WTC11 (cell line): ENCODE data around the gene GH1. TPM values are rescaled to one million over a fixed set of nuclear protein-coding genes. Genes with fewer than 3 reads are reported as not detected.

Source experiments
- ATAC-seq: fragments of 200-7000 bp; cut with Tn5 transposase; 2 replicates; pipeline ENCODE4 v1.10.0; 2021; ENCODE audit warnings: mild to moderate bottlenecking, moderate library complexity
- CTCF ChIA-PET: fragments of 300-600 bp; sonication (Branson Sonifier 250); formaldehyde crosslinking; loops from one replicate; lab custom pipeline; 2021; ENCODE audit warnings: antibody characterized with exemption; lab: Charles Lee
- POLR2A ChIA-PET: fragments of 350-600 bp; sonication (Branson Sonifier 250); formaldehyde crosslinking; loops from one replicate; lab custom pipeline; 2021; ENCODE audit warnings: antibody characterized with exemption; lab: Charles Lee
- DNase-seq: peaks from one replicate; pipeline ENCODE4 v3.0.0; 2021; ENCODE audit warnings: low spot score
- H3K27ac Mint-ChIP-seq: 2 replicates; pipeline ENCODE4 v1.8.0; 2021; ENCODE audit warnings: mixed read lengths
- H3K27me3 Mint-ChIP-seq: 2 replicates; pipeline ENCODE4 v1.8.0; 2021; ENCODE audit warnings: low read depth, mild to moderate bottlenecking, moderate library complexity, mixed read lengths
- H3K36me3 Mint-ChIP-seq: 2 replicates; pipeline ENCODE4 v1.8.0; 2021; ENCODE audit warnings: mixed read lengths
- H3K4me1 Mint-ChIP-seq: 2 replicates; pipeline ENCODE4 v1.8.0; 2022; ENCODE audit warnings: mixed read lengths
- H3K4me3 Mint-ChIP-seq: 2 replicates; pipeline ENCODE4 v1.8.0; 2021; ENCODE audit warnings: mild to moderate bottlenecking, moderate library complexity, mixed read lengths
- H3K9me3 Mint-ChIP-seq: 2 replicates; pipeline ENCODE4 v1.8.0; 2021; ENCODE audit warnings: mixed read lengths
- ATF1 ChIP-seq: sonication (generic); formaldehyde crosslinking; IDR thresholded peaks from 2 replicates; pipeline ENCODE4 v1.8.1; 2023; ENCODE audit warnings: mild to moderate bottlenecking, moderate library complexity, missing genetic modification reagents
- CTCF ChIP-seq: fragments of 200-600 bp; IDR thresholded peaks from 2 replicates; pipeline ENCODE4 v1.8.0; 2022; ENCODE audit warnings: antibody characterized with exemption
- ETV6 ChIP-seq: sonication (generic); formaldehyde crosslinking; IDR thresholded peaks from 2 replicates; pipeline ENCODE4 v1.8.1; 2022; ENCODE audit warnings: mild to moderate bottlenecking, missing genetic modification reagents
- JUN ChIP-seq: sonication (generic); formaldehyde crosslinking; IDR thresholded peaks from 2 replicates; pipeline ENCODE4 v1.8.0; 2023; ENCODE audit warnings: mild to moderate bottlenecking, missing genetic modification reagents
- ZNF121 ChIP-seq: sonication (generic); formaldehyde crosslinking; IDR thresholded peaks from 2 replicates; pipeline ENCODE4 v1.8.0; 2023; ENCODE audit warnings: missing genetic modification reagents
- ZNF263 ChIP-seq: sonication (generic); formaldehyde crosslinking; IDR thresholded peaks from 2 replicates; pipeline ENCODE4 v1.8.1; 2022; ENCODE audit warnings: low read depth, mild to moderate bottlenecking, moderate library complexity, missing genetic modification reagents
- ZNF416 ChIP-seq: fragments of 250-450 bp; sonication (Bioruptor Pico); IDR thresholded peaks from 2 replicates; pipeline ENCODE4 v1.9.0; 2021; ENCODE audit warnings: mild to moderate bottlenecking, inconsistent platforms
- total RNA-seq: library from RNA; stranded (reverse); gene quantifications from 3 replicates; pipeline ENCODE4 v1.2.3, GENCODE V29; 2021
- TF ChIP-seq, protein P1 (sequence below): sonication (generic); formaldehyde crosslinking; IDR thresholded peaks from 2 replicates; pipeline ENCODE4 v1.8.0; 2023; ENCODE audit warnings: missing genetic modification reagents, mild to moderate bottlenecking, borderline replicate concordance
- TF ChIP-seq, protein P2 (sequence below): fragments of 250-450 bp; sonication (Bioruptor Pico); IDR thresholded peaks from 2 replicates; pipeline ENCODE4 v1.9.0; 2021; ENCODE audit warnings: mild to moderate bottlenecking, borderline replicate concordance
- TF ChIP-seq, protein P3 (sequence below): fragments of 250-450 bp; sonication (Bioruptor Pico); IDR thresholded peaks from 2 replicates; pipeline ENCODE4 v2.1.2; 2022; ENCODE audit warnings: mild to moderate bottlenecking, moderate library complexity

Gene GH1
- total RNA-seq, 1 experiment from 2014 or later, result not detected

GRCh38 chr17:63954402-63955063, 35.9 kb upstream of the GH1 start (continued):
- TF ChIP-seq, protein P1, sequence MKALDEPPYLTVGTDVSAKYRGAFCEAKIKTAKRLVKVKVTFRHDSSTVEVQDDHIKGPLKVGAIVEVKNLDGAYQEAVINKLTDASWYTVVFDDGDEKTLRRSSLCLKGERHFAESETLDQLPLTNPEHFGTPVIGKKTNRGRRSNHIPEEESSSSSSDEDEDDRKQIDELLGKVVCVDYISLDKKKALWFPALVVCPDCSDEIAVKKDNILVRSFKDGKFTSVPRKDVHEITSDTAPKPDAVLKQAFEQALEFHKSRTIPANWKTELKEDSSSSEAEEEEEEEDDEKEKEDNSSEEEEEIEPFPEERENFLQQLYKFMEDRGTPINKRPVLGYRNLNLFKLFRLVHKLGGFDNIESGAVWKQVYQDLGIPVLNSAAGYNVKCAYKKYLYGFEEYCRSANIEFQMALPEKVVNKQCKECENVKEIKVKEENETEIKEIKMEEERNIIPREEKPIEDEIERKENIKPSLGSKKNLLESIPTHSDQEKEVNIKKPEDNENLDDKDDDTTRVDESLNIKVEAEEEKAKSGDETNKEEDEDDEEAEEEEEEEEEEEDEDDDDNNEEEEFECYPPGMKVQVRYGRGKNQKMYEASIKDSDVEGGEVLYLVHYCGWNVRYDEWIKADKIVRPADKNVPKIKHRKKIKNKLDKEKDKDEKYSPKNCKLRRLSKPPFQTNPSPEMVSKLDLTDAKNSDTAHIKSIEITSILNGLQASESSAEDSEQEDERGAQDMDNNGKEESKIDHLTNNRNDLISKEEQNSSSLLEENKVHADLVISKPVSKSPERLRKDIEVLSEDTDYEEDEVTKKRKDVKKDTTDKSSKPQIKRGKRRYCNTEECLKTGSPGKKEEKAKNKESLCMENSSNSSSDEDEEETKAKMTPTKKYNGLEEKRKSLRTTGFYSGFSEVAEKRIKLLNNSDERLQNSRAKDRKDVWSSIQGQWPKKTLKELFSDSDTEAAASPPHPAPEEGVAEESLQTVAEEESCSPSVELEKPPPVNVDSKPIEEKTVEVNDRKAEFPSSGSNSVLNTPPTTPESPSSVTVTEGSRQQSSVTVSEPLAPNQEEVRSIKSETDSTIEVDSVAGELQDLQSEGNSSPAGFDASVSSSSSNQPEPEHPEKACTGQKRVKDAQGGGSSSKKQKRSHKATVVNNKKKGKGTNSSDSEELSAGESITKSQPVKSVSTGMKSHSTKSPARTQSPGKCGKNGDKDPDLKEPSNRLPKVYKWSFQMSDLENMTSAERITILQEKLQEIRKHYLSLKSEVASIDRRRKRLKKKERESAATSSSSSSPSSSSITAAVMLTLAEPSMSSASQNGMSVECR (CRISPR knock-in tag), result no peak
- TF ChIP-seq ATF1 (CRISPR knock-in tag) (no peak), ZNF121 (CRISPR knock-in tag) (no peak), JUN (CRISPR knock-in tag) (no peak), ETV6 (CRISPR knock-in tag) (no peak), ZNF416 (CRISPR knock-in tag) (no peak)
- TF ChIP-seq, protein P2, sequence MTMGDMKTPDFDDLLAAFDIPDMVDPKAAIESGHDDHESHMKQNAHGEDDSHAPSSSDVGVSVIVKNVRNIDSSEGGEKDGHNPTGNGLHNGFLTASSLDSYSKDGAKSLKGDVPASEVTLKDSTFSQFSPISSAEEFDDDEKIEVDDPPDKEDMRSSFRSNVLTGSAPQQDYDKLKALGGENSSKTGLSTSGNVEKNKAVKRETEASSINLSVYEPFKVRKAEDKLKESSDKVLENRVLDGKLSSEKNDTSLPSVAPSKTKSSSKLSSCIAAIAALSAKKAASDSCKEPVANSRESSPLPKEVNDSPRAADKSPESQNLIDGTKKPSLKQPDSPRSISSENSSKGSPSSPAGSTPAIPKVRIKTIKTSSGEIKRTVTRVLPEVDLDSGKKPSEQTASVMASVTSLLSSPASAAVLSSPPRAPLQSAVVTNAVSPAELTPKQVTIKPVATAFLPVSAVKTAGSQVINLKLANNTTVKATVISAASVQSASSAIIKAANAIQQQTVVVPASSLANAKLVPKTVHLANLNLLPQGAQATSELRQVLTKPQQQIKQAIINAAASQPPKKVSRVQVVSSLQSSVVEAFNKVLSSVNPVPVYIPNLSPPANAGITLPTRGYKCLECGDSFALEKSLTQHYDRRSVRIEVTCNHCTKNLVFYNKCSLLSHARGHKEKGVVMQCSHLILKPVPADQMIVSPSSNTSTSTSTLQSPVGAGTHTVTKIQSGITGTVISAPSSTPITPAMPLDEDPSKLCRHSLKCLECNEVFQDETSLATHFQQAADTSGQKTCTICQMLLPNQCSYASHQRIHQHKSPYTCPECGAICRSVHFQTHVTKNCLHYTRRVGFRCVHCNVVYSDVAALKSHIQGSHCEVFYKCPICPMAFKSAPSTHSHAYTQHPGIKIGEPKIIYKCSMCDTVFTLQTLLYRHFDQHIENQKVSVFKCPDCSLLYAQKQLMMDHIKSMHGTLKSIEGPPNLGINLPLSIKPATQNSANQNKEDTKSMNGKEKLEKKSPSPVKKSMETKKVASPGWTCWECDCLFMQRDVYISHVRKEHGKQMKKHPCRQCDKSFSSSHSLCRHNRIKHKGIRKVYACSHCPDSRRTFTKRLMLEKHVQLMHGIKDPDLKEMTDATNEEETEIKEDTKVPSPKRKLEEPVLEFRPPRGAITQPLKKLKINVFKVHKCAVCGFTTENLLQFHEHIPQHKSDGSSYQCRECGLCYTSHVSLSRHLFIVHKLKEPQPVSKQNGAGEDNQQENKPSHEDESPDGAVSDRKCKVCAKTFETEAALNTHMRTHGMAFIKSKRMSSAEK (CRISPR knock-in tag), result no peak
- TF ChIP-seq, protein P3, sequence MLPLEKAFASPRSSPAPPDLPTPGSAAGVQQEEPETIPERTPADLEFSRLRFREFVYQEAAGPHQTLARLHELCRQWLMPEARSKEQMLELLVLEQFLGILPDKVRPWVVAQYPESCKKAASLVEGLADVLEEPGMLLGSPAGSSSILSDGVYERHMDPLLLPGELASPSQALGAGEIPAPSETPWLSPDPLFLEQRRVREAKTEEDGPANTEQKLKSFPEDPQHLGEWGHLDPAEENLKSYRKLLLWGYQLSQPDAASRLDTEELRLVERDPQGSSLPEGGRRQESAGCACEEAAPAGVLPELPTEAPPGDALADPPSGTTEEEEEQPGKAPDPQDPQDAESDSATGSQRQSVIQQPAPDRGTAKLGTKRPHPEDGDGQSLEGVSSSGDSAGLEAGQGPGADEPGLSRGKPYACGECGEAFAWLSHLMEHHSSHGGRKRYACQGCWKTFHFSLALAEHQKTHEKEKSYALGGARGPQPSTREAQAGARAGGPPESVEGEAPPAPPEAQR (CRISPR knock-in tag), result no peak

GRCh38 chr17:63950940-63951907, 32.6 kb upstream of the GH1 start:
- no peaks in the 10 kb centered on the region for H3K27me3 Mint-ChIP-seq
- ATAC-seq, result peak; percentile 65
- peak; percentile 75 for DNase-seq
- ChIA-PET POLR2A (interaction anchor here (0.9 to 1.1 kb wide), 2 partner anchors 10 to 32 kb away, joined by 3 read pairs; partner anchors contain the start of gene GH1), CTCF (interaction anchor here (0.5 to 11.8 kb wide), 37 partner anchors 9 to 350 kb away, joined by 3 to 147 read pairs (median 5); partner anchors contain the start of genes CSHL1, GH1, GH2 and ICAM2)
- TF ChIP-seq CTCF, result peak; percentile 37; the same call in 1 of the 2 replicates
- no peak for TF ChIP-seq ZNF263
- no peaks in the 10 kb centered on the region for H3K36me3 Mint-ChIP-seq
- no peaks in the 10 kb centered on the region for H3K9me3 Mint-ChIP-seq
- no peak overlapping the region for H3K4me3 Mint-ChIP-seq
- H3K27ac Mint-ChIP-seq, result no peak overlapping the region
- H3K4me1 Mint-ChIP-seq, result peaks cover 4% of the 10 kb centered on the region; the same call in 1 of the 2 replicates
